Keratinocyte (primary cell): ENCODE data around the gene SPSB4.

Experiments
- EZH2 ChIP-seq: IDR thresholded peaks from one replicate; pipeline ENCODE4 v1.6.1; 2012; ENCODE audit warnings: inconsistent platforms, mild to moderate bottlenecking, low read length, moderate library complexity
- TF ChIP-seq, protein P1 (sequence below), 3 experiments: IDR thresholded peaks in 1 of 3; conservative IDR thresholded peaks in 1 of 3; optimal IDR thresholded peaks in 1 of 3; 2 replicates in 2 of 3; 3 replicates in 1 of 3; pipeline versions ENCODE3 to v1.5.1; 2011; ENCODE audit warnings: low read length in 3 of 3, mild to moderate bottlenecking in 3 of 3, moderate library complexity in 2 of 3, control low read depth in 1 of 3, inconsistent platforms in 1 of 3; ENCODE audit not compliant: insufficient read depth in 2 of 3; ENCODE audit errors: extremely low read depth in 1 of 3

DNA sequence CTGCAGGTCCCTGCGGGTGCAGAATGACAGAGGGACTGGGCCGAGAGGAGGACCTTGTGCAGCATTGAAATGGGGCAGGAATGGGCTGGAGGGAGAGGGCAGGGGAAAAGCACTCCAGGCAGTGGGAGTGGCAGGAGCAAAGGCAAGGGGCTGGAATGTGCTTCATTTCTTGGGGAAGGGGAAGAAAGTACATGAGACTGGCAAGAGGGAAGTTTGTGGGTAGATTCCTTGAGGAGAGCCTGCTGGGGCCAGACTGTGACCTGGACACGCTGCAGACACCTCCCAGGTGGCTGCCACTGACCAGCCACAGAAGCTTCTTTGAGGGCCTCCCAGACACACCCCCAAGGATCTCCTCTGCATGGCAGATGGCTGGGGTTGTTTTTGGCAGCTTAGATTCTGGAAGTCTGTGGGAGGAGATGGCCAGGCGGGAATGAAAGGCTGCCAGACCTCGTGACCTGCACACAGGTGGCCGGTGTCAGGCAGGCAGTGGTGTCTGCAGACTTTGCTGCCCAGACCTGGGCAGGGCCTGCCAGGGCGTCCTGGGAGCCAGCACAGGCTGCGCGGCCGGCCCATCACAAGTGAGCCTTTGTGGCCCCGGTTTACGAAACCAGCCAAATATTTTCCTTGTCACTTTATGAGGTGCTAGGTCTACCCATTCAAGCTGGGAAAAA lies 53.1 kb downstream of the SPSB4 start:
- TF ChIP-seq, protein P1, sequence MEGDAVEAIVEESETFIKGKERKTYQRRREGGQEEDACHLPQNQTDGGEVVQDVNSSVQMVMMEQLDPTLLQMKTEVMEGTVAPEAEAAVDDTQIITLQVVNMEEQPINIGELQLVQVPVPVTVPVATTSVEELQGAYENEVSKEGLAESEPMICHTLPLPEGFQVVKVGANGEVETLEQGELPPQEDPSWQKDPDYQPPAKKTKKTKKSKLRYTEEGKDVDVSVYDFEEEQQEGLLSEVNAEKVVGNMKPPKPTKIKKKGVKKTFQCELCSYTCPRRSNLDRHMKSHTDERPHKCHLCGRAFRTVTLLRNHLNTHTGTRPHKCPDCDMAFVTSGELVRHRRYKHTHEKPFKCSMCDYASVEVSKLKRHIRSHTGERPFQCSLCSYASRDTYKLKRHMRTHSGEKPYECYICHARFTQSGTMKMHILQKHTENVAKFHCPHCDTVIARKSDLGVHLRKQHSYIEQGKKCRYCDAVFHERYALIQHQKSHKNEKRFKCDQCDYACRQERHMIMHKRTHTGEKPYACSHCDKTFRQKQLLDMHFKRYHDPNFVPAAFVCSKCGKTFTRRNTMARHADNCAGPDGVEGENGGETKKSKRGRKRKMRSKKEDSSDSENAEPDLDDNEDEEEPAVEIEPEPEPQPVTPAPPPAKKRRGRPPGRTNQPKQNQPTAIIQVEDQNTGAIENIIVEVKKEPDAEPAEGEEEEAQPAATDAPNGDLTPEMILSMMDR (optimal IDR thresholded peaks at IDR 0.05 in 1 of 3, IDR thresholded peaks at IDR 0.05 in 1 of 3, conservative IDR thresholded peaks at IDR 0.05 in 1 of 3; ENCODE audit: extremely low read depth in 1 of 3, insufficient read depth in 2 of 3, low read length in 3 of 3): no peak
- no peak for TF ChIP-seq EZH2
